Esophagus muscularis mucosa (tissue), 4 donors: ENCODE measurements around the gene GATAD1. TPM values are rescaled to one million over a fixed set of nuclear protein-coding genes. Genes with fewer than 3 reads are reported as not detected.
"Not testable (repeated sequence)": the region's sequence is repeated elsewhere in the genome, so short reads cannot be mapped to it uniquely, and the experiment has no call there.

Source experiments
- DNase-seq: peaks from one replicate; pipeline ENCODE4 v3.0.0-alpha.2; 2017; ENCODE audit errors: extremely low spot score
- H3K27ac ChIP-seq, 4 donors: fragments of 200-600 bp; sonication (generic); replicated peaks in 1 of 4; 1 replicate in 3 of 4; 2 replicates in 1 of 4; pipeline ENCODE4 v1.5.1; 2016 to 2019; ENCODE audit warnings: mild to moderate bottlenecking in 1 of 4
- H3K27me3 ChIP-seq, 4 donors: fragments of 200-600 bp; sonication (generic); one replicate each; pipeline versions ENCODE4 v1.5.1 to v1.6.0; 2016 to 2019
- H3K36me3 ChIP-seq, 4 donors: fragments of 200-600 bp; sonication (generic); one replicate each; pipeline ENCODE4 v1.5.1; 2016 to 2019
- H3K4me1 ChIP-seq, 4 donors: fragments of 200-600 bp; sonication (generic); one replicate each; pipeline ENCODE4 v1.5.1; 2016 to 2019
- H3K4me3 ChIP-seq, 4 donors: fragments of 200-600 bp; sonication (generic); 1 replicate in 2 of 4; 2 replicates in 2 of 4; pipeline ENCODE4 v1.5.1; 2016 to 2019; ENCODE audit warnings: mild to moderate bottlenecking in 4 of 4, moderate library complexity in 1 of 4
- H3K9me3 ChIP-seq, 4 donors: fragments of 200-600 bp; sonication (generic); 1 replicate in 3 of 4; 2 replicates in 1 of 4; pipeline ENCODE4 v1.5.1; 2016 to 2019
- CTCF ChIP-seq, 3 experiments: fragments of 200-600 bp in 2 of 3; fragments of 450-650 bp in 1 of 3; sonication (generic) in 2 of 3; IDR thresholded peaks; one replicate each; pipeline ENCODE4 v1.5.1; 2017 to 2019; ENCODE audit warnings: antibody characterized with exemption in 3 of 3, mild to moderate bottlenecking in 2 of 3, moderate library complexity in 1 of 3
- EP300 ChIP-seq: sonication (generic); formaldehyde crosslinking; IDR thresholded peaks from one replicate; pipeline ENCODE4 v1.6.1; 2017; ENCODE audit warnings: antibody characterized with exemption
- POLR2A ChIP-seq: fragments of 450-650 bp; IDR thresholded peaks from one replicate; pipeline ENCODE4 v1.6.1; 2017; ENCODE audit warnings: antibody characterized with exemption, moderate library complexity, mild to moderate bottlenecking, low read depth
- POLR2AphosphoS5 ChIP-seq, 2 donors: sonication (generic); formaldehyde crosslinking; IDR thresholded peaks; one replicate each; pipeline ENCODE4 v1.6.1; 2017; ENCODE audit warnings: antibody characterized with exemption in 2 of 2
- WGBS: methylation state at CpG from one replicate; pipeline ENCODE4 v1.1.5; 2018; 5-methylcytosine and 5-hydroxymethylcytosine counted together
- intact Hi-C: fragments of 100-400 bp; cut with DNase I; formaldehyde crosslinking; loops from one replicate; pipeline ENCODE4 v1.15.1; 2023
- total RNA-seq, 4 donors: library from RNA; depleted of rRNA; stranded (reverse); fragments of >200 nt; gene quantifications; one replicate each; pipeline versions ENCODE4 v1.1.0 to v1.2.1, GENCODE V29; 2016

The GATAD1 gene
- total RNA-seq, 4 donors from 2014 or later: 28.2 to 38.6 (median 35.7) TPM

- Histone ChIP-seq H3K4me3 (no peak overlapping the region), H3K4me1 (no peaks in the 10 kb centered on the region), H3K36me3 (peaks cover 4 to 60% (median 28%) of the 10 kb centered on the region in 4 donors), H3K27ac (no peak overlapping the region), H3K9me3 (no peaks in the 10 kb centered on the region), H3K27me3 (no peaks in the 10 kb centered on the region)
- DNase-seq: no peak
- intact Hi-C loops: no loop called here
- WGBS: 76% methylated on average over 3 of the region's 3 CpGs
- TF ChIP-seq EP300: no peak
- TF ChIP-seq POLR2A: no peak
- TF ChIP-seq CTCF (IDR thresholded peaks at IDR 0.05): no peak
These were observed 17.2 kb downstream of the GATAD1 start for GRCh38 chr7:92464515-92464914.

- H3K36me3 ChIP-seq: peaks cover 4 to 77% (median 32%) of the 10 kb centered on the region in 4 donors
- DNase-seq: no peak
- 94% methylated on average over 2 of the region's 2 CpGs for WGBS
- H3K27ac ChIP-seq: no peak overlapping the region
- TF ChIP-seq POLR2AphosphoS5 (IDR thresholded peaks at IDR 0.05): no peak
- TF ChIP-seq CTCF (IDR thresholded peaks at IDR 0.05): no peak
- TF ChIP-seq POLR2A: no peak
- no peak for TF ChIP-seq EP300
- no peaks in the 10 kb centered on the region for H3K27me3 ChIP-seq
- intact Hi-C loops: no loop called here
- H3K4me1 ChIP-seq: no peaks in the 10 kb centered on the region
- no peaks in the 10 kb centered on the region for H3K9me3 ChIP-seq
- H3K4me3 ChIP-seq: no peak overlapping the region
These were observed 19.4 kb downstream of the GATAD1 start for GRCh38 chr7:92466682-92467081.

- intact Hi-C loops, H3K4me3 ChIP-seq, H3K9me3 ChIP-seq, H3K27ac ChIP-seq, DNase-seq, H3K4me1 ChIP-seq, H3K27me3 ChIP-seq: not testable (repeated sequence)
- H3K36me3 ChIP-seq: peaks cover 4 to 80% (median 28%) of the 10 kb centered on the region in 4 donors
- WGBS: 97% methylated on average over 9 of the region's 9 CpGs
These were observed 21.3 kb downstream of the GATAD1 start for GRCh38 chr7:92468589-92468988.

- H3K27ac ChIP-seq, intact Hi-C loops, H3K27me3 ChIP-seq, H3K9me3 ChIP-seq, H3K4me1 ChIP-seq, H3K4me3 ChIP-seq, DNase-seq: not testable (repeated sequence)
- 92% methylated on average over 10 of the region's 10 CpGs for WGBS
- peaks cover 0 to 85% (median 38%) of the 10 kb centered on the region in 4 donors for H3K36me3 ChIP-seq
These were observed 26.7 kb downstream of the GATAD1 start for GRCh38 chr7:92473989-92474388.

GRCh38 chr7:92475261-92475770, 28.0 kb downstream of the GATAD1 start:
- H3K4me1 ChIP-seq, intact Hi-C loops: not testable (repeated sequence)
- H3K36me3 ChIP-seq: peaks cover 0 to 78% (median 38%) of the 10 kb centered on the region in 4 donors

GRCh38 chr7:92475851-92476590, 28.7 kb downstream of the GATAD1 start:
- WGBS: 95% methylated on average over 11 of the region's 11 CpGs
- H3K27ac ChIP-seq, intact Hi-C loops, DNase-seq, H3K4me1 ChIP-seq, H3K4me3 ChIP-seq, H3K9me3 ChIP-seq, H3K27me3 ChIP-seq: not testable (repeated sequence)
- peaks cover 0 to 73% (median 36%) of the 10 kb centered on the region in 4 donors for H3K36me3 ChIP-seq

More at GRCh38 chr7:92475261-92475770, 28.0 kb downstream of the GATAD1 start:
- not testable (repeated sequence) for H3K27me3 ChIP-seq, H3K4me3 ChIP-seq, H3K9me3 ChIP-seq, DNase-seq, H3K27ac ChIP-seq
- 83% methylated on average over 12 of the region's 12 CpGs for WGBS

GRCh38 chr7:92477681-92478080, 30.4 kb downstream of the GATAD1 start, which contains the start of gene ERVW-1:
ERVW-1 (minus strand) TSS chr7:92477946; CDS start chr7:92470381, 7,565 bp downstream.
- intact Hi-C loops, H3K4me3 ChIP-seq, H3K9me3 ChIP-seq, H3K4me1 ChIP-seq, DNase-seq, H3K27me3 ChIP-seq, H3K27ac ChIP-seq: not testable (repeated sequence)
- WGBS: 98% methylated on average over 11 of the region's 11 CpGs
- peaks cover 0 to 59% (median 32%) of the 10 kb centered on the region in 4 donors for H3K36me3 ChIP-seq
